Hepatocyte (in vitro differentiated cells): Measurements from ENCODE around the gene WDR70. TPM values are rescaled to one million over a fixed set of nuclear protein-coding genes. Genes with fewer than 3 reads are reported as not detected.
"Not testable (repeated sequence)": the region's sequence is repeated elsewhere in the genome, so short reads cannot be mapped to it uniquely, and the experiment has no call there.

Experiments
- DNase-seq: peaks from one replicate; pipeline ENCODE4 v3.0.0-alpha.2; 2016; ENCODE audit warnings: low spot score
- H2AFZ ChIP-seq: fragments of 200-600 bp; sonication (generic); 2 replicates; pipeline ENCODE4 v1.6.0; 2016; ENCODE audit warnings: antibody characterized with exemption, mild to moderate bottlenecking
- H3K27ac ChIP-seq: fragments of 200-600 bp; sonication (generic); 2 replicates; pipeline ENCODE4 v1.5.1; 2016; ENCODE audit warnings: mild to moderate bottlenecking
- H3K27me3 ChIP-seq: fragments of 200-600 bp; sonication (generic); 2 replicates; pipeline ENCODE4 v1.6.1; 2016
- H3K36me3 ChIP-seq: fragments of 200-600 bp; sonication (generic); replicated peaks from 2 replicates; pipeline ENCODE4 v1.5.1; 2016; ENCODE audit warnings: low read depth; ENCODE audit not compliant: insufficient read depth
- H3K4me1 ChIP-seq: fragments of 200-600 bp; sonication (generic); 2 replicates; pipeline ENCODE4 v1.5.1; 2016; ENCODE audit warnings: mild to moderate bottlenecking, moderate library complexity; ENCODE audit not compliant: insufficient read depth
- H3K4me2 ChIP-seq: fragments of 200-600 bp; sonication (generic); 2 replicates; pipeline ENCODE4 v1.6.0; 2016
- H3K4me3 ChIP-seq: fragments of 200-600 bp; sonication (generic); 2 replicates; pipeline ENCODE4 v1.5.1; 2016; ENCODE audit warnings: mild to moderate bottlenecking
- H3K79me2 ChIP-seq: fragments of 200-600 bp; sonication (generic); 2 replicates; pipeline ENCODE4 v1.6.0; 2017; ENCODE audit warnings: mild to moderate bottlenecking
- H3K9me2 ChIP-seq: fragments of 200-600 bp; sonication (generic); replicated peaks from 2 replicates; pipeline ENCODE4 v1.6.0; 2017; ENCODE audit warnings: mild to moderate bottlenecking; ENCODE audit not compliant: insufficient read depth
- H3K9me3 ChIP-seq: fragments of 200-600 bp; sonication (generic); 2 replicates; pipeline ENCODE4 v1.5.1; 2016; ENCODE audit warnings: low read depth, mild to moderate bottlenecking
- H4K20me1 ChIP-seq: fragments of 200-600 bp; sonication (generic); 2 replicates; pipeline ENCODE4 v1.6.0; 2016; ENCODE audit warnings: mild to moderate bottlenecking; ENCODE audit not compliant: insufficient read depth, poor library complexity, severe bottlenecking
- EZH2 ChIP-seq: fragments of 200-600 bp; sonication (generic); IDR thresholded peaks from 2 replicates; pipeline ENCODE4 v1.6.1; 2016; ENCODE audit warnings: antibody characterized with exemption, mild to moderate bottlenecking, borderline replicate concordance
- EZH2phosphoT487 ChIP-seq: fragments of 200-600 bp; sonication (generic); IDR thresholded peaks from one replicate; pipeline ENCODE4 v1.6.1; 2018; ENCODE audit warnings: antibody characterized with exemption, mild to moderate bottlenecking, low read depth, moderate library complexity; ENCODE audit not compliant: unreplicated experiment, severe bottlenecking
- WGBS: methylation state at CpG from one replicate; pipeline ENCODE4 v1.1.6; 2016; ENCODE audit warnings: low lambda C conversion rate; ENCODE audit errors: missing lambda C conversion rate; 5-methylcytosine and 5-hydroxymethylcytosine counted together
- polyA plus RNA-seq: library from polyadenylated mRNA; unstranded; fragments of >200 nt; fragmentation: Nextera tagmentation; extraction: Ambion mirVana; gene quantifications from 2 replicates; pipeline ENCODE4 v1.2.1, GENCODE V29; 2016
- total RNA-seq: library from RNA; depleted of rRNA; stranded (reverse); fragments of >200 nt; gene quantifications from 2 replicates; pipeline ENCODE4 v1.2.3, GENCODE V29; 2014
- TF ChIP-seq, protein P1 (sequence below): fragments of 200-600 bp; sonication (generic); IDR thresholded peaks from 2 replicates; pipeline ENCODE4 v1.5.1; 2016; ENCODE audit warnings: antibody characterized with exemption, mild to moderate bottlenecking; ENCODE audit not compliant: poor library complexity

WDR70 gene
- total and polyA plus RNA-seq, 2 experiments from 2014 or later: 22.3 to 37.0 TPM

DNA sequence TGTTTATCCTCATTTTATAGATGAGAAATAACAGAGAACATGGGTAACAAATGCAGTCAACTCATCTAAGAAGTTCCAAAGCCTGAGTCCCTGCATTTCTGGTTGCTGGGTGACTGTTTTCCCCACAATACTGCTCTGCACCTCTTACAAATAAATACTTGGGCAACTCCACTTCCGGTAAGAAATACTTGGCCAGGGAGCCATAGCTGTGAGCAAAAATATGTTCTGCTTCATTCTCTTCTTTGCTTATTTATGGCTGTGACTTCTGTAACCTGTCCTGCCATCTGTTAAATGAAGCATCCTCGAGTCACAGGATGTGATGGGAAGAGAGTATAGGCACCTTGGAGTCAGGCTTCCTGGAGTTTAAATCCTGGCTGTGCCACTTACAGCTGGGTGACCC is 410.9 kb downstream of the WDR70 start:
- no peak overlapping the region for H3K4me3 ChIP-seq
- no peak overlapping the region for H3K27ac ChIP-seq
- DNase-seq: no peak
- no peaks in the 10 kb centered on the region for H3K9me2 ChIP-seq
- TF ChIP-seq EZH2phosphoT487 (no peak), EZH2 (no peak)
- TF ChIP-seq, protein P1, sequence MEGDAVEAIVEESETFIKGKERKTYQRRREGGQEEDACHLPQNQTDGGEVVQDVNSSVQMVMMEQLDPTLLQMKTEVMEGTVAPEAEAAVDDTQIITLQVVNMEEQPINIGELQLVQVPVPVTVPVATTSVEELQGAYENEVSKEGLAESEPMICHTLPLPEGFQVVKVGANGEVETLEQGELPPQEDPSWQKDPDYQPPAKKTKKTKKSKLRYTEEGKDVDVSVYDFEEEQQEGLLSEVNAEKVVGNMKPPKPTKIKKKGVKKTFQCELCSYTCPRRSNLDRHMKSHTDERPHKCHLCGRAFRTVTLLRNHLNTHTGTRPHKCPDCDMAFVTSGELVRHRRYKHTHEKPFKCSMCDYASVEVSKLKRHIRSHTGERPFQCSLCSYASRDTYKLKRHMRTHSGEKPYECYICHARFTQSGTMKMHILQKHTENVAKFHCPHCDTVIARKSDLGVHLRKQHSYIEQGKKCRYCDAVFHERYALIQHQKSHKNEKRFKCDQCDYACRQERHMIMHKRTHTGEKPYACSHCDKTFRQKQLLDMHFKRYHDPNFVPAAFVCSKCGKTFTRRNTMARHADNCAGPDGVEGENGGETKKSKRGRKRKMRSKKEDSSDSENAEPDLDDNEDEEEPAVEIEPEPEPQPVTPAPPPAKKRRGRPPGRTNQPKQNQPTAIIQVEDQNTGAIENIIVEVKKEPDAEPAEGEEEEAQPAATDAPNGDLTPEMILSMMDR: no peak
- H3K36me3 ChIP-seq: no peaks in the 10 kb centered on the region
- no peak overlapping the region for H2AFZ ChIP-seq
- no peak overlapping the region for H3K4me2 ChIP-seq
- H3K79me2 ChIP-seq: no peaks in the 10 kb centered on the region
- no peaks in the 10 kb centered on the region for H3K27me3 ChIP-seq
- H4K20me1 ChIP-seq: no peaks in the 10 kb centered on the region
- 87% methylated on average over 2 of the region's 2 CpGs for WGBS
- no peaks in the 10 kb centered on the region for H3K4me1 ChIP-seq
- H3K9me3 ChIP-seq: no peaks in the 10 kb centered on the region

DNA sequence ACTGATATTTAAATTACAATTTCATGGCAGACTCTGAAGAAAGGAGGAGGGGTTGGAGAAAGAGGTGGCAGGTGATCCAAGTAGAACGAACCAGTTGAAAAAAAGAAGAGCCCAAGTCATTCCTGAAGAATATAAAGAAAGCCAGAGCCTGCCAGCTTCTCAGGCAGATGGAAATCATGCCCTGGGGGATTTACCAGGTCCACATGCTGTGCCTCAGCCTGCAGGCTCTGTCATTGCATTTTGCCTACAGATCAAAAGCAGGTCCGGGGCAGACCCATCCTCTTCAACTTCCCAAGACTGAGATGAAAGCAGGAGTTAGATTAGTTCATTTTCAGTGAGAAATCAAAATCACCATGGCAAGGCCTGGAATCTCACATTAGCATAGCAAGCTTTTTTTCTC is 412.2 kb downstream of the WDR70 start:
- Histone ChIP-seq H3K9me2 (no peaks in the 10 kb centered on the region), H2AFZ (no peak overlapping the region), H3K4me1 (no peaks in the 10 kb centered on the region), H3K27ac (no peak overlapping the region), H3K27me3 (no peaks in the 10 kb centered on the region), H3K4me2 (no peak overlapping the region), H3K9me3 (no peaks in the 10 kb centered on the region), H3K79me2 (no peaks in the 10 kb centered on the region), H4K20me1 (no peaks in the 10 kb centered on the region), H3K4me3 (no peak overlapping the region), H3K36me3 (no peaks in the 10 kb centered on the region)
- no peak for DNase-seq
- 59% methylated on average over 2 of the region's 2 CpGs for WGBS
- TF ChIP-seq EZH2 (no peak), EZH2phosphoT487 (no peak)
- TF ChIP-seq, protein P1: no peak

DNA sequence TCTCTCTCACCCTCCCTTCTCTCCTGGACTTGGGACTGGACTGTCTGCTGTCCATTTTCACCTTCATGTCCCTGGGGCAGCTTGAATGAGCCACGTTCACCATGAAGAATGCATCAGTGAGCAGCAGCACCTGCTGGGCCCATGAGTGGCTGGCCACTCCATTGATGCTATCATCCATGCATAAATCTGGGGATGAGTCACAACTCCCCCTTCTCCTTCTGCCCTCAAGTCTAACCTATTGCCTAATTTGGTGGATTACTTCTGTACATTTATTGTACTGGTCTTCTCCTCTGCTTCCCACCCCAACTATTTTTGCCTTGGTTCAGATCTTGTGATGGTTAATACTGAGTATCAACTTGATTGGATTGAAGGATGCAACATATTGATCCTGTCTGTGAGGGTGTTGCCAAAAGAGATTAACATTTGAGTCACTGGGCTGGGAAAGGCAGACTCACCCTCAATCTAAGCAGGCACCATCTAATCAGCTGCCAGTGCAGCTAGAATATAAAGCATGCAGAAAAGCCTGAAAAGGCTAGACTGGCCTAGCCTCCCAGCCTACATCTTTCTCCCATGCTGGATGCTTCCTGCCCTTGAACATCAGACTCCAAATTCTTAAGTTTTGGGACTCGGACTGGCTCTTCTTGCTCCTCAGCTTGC is 414.0 kb downstream of the WDR70 start:
- Histone ChIP-seq H3K27ac (no peak overlapping the region), H3K27me3 (no peaks in the 10 kb centered on the region), H3K9me2 (no peaks in the 10 kb centered on the region), H3K4me2 (no peak overlapping the region), H3K4me3 (no peak overlapping the region), H3K36me3 (no peaks in the 10 kb centered on the region), H3K4me1 (no peaks in the 10 kb centered on the region), H2AFZ (no peak overlapping the region), H3K79me2 (no peaks in the 10 kb centered on the region), H3K9me3 (no peaks in the 10 kb centered on the region), H4K20me1 (no peaks in the 10 kb centered on the region)
- 81% methylated on average over 2 of the region's 2 CpGs for WGBS
- DNase-seq: no peak
- TF ChIP-seq EZH2: no peak
- no peak for TF ChIP-seq EZH2phosphoT487
- TF ChIP-seq, protein P1: no peak

DNA sequence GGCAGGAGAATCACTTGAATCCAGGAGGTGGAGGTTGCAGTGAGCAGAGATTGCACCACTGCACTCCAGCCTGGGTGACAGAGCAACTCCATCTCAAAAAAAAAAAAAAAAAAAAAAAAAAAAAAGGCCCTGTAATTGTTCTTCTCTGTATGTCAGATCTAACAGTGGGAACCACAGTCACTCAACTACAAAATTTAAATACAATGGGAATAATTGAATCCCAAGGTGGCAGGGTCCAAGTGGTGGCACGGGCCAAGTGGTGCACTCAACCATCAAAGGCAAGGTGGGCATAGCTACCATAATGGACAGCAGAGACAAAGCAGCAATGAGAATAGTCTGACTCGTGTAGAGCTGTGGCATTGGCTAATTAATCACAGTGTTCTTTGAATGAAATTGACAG is 416.2 kb downstream of the WDR70 start:
- not testable (repeated sequence) for H4K20me1 ChIP-seq, H3K4me1 ChIP-seq, H3K27ac ChIP-seq, H3K4me2 ChIP-seq, H3K9me2 ChIP-seq, H3K79me2 ChIP-seq, H3K36me3 ChIP-seq, H3K4me3 ChIP-seq, H3K9me3 ChIP-seq, H3K27me3 ChIP-seq, H2AFZ ChIP-seq, DNase-seq
- WGBS: 81% methylated on average over 2 of the region's 2 CpGs

DNA sequence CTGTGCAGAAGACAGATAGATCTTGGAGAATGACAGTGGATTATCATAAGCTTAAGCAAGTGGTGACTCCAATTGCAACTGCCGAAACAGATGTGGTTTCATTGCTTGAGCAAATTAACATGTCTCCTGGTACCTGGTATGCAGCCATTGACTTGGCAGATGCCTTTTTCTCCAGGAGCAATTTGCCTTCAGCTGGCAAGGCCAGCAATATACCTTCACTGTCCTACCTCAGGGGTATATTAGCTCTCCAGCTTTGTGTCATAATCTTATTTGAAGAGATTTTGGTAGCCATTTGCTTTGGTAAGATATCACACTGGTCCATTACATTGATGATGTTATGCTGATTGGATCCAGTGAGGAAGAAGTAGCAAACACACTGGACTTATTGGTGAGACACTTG is 417.3 kb downstream of the WDR70 start:
- WGBS: 96% methylated on average over 1 of the region's 1 CpG
- H2AFZ ChIP-seq, H3K27me3 ChIP-seq, DNase-seq, H3K4me2 ChIP-seq, H3K27ac ChIP-seq, H3K79me2 ChIP-seq, H3K9me3 ChIP-seq, H3K9me2 ChIP-seq, H3K36me3 ChIP-seq, H3K4me3 ChIP-seq, H3K4me1 ChIP-seq, H4K20me1 ChIP-seq: not testable (repeated sequence)
